Suprapubic skin (tissue), 4 donors: ENCODE measurements around the gene PARP8. TPM values are rescaled to one million over a fixed set of nuclear protein-coding genes. Genes with fewer than 3 reads are reported as not detected.

Experiments used
- DNase-seq, 2 donors: peaks; one replicate each; pipeline ENCODE4 v3.0.0-alpha.2; 2019; ENCODE audit warnings: low spot score in 2 of 2
- H3K27ac ChIP-seq: fragments of 200-600 bp; sonication (generic); one replicate; pipeline ENCODE4 v1.5.1; 2019
- H3K27me3 ChIP-seq: fragments of 200-600 bp; sonication (generic); one replicate; pipeline ENCODE4 v1.5.1; 2019
- H3K36me3 ChIP-seq: fragments of 200-600 bp; sonication (generic); one replicate; pipeline ENCODE4 v1.5.1; 2019
- H3K4me1 ChIP-seq: fragments of 200-600 bp; sonication (generic); one replicate; pipeline ENCODE4 v1.5.1; 2019
- H3K4me3 ChIP-seq: fragments of 200-600 bp; sonication (generic); one replicate; pipeline ENCODE4 v1.5.1; 2019; ENCODE audit warnings: mild to moderate bottlenecking
- H3K9me3 ChIP-seq: fragments of 200-600 bp; sonication (generic); one replicate; pipeline ENCODE4 v1.5.1; 2019
- EP300 ChIP-seq: sonication (generic); formaldehyde crosslinking; IDR thresholded peaks from one replicate; pipeline ENCODE4 v1.6.1; 2017; ENCODE audit warnings: antibody characterized with exemption
- POLR2A ChIP-seq, 2 donors: fragments of 450-650 bp; IDR thresholded peaks; one replicate each; pipeline ENCODE4 v1.6.1; 2017; ENCODE audit warnings: antibody characterized with exemption in 2 of 2, mild to moderate bottlenecking in 2 of 2, moderate library complexity in 2 of 2
- POLR2AphosphoS5 ChIP-seq, 3 donors: sonication (generic); formaldehyde crosslinking; IDR thresholded peaks; one replicate each; pipeline ENCODE4 v1.6.1; 2017; ENCODE audit warnings: antibody characterized with exemption in 3 of 3
- whole genome bisulfite sequencing: methylation state at CpG from one replicate; pipeline ENCODE4 v1.1.5; 2018; 5-methylcytosine and 5-hydroxymethylcytosine counted together
- total RNA-seq, 4 donors: library from RNA; depleted of rRNA; stranded (reverse); fragments of >200 nt; gene quantifications; one replicate each; pipeline ENCODE4 v1.1.0, GENCODE V29; 2016
- TF ChIP-seq, protein P1 (sequence below), 2 donors: fragments of 200-600 bp in 1 of 2; fragments of 450-650 bp in 1 of 2; sonication (generic) in 1 of 2; IDR thresholded peaks; one replicate each; pipeline ENCODE4 v1.5.1; 2016 to 2019; ENCODE audit warnings: antibody characterized with exemption in 2 of 2, mild to moderate bottlenecking in 1 of 2, moderate library complexity in 1 of 2

PARP8 gene
- total RNA-seq, 4 donors from 2014 or later: 9.7 to 18.0 (median 13.2) TPM

GRCh38 chr5:50726475-50727148 is 60.2 kb downstream of the PARP8 start:
- WGBS: 74% methylated on average over 3 of the region's 3 CpGs
- H3K4me3 ChIP-seq: no peak overlapping the region
- no peaks in the 10 kb centered on the region for H3K36me3 ChIP-seq
- DNase-seq: no peak
- H3K4me1 ChIP-seq: peaks cover 21% of the 10 kb centered on the region
- H3K27ac ChIP-seq: no peak overlapping the region
- TF ChIP-seq, protein P1, sequence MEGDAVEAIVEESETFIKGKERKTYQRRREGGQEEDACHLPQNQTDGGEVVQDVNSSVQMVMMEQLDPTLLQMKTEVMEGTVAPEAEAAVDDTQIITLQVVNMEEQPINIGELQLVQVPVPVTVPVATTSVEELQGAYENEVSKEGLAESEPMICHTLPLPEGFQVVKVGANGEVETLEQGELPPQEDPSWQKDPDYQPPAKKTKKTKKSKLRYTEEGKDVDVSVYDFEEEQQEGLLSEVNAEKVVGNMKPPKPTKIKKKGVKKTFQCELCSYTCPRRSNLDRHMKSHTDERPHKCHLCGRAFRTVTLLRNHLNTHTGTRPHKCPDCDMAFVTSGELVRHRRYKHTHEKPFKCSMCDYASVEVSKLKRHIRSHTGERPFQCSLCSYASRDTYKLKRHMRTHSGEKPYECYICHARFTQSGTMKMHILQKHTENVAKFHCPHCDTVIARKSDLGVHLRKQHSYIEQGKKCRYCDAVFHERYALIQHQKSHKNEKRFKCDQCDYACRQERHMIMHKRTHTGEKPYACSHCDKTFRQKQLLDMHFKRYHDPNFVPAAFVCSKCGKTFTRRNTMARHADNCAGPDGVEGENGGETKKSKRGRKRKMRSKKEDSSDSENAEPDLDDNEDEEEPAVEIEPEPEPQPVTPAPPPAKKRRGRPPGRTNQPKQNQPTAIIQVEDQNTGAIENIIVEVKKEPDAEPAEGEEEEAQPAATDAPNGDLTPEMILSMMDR (IDR thresholded peaks at IDR 0.05): no peak
- TF ChIP-seq EP300 (no peak), POLR2AphosphoS5 (IDR thresholded peaks at IDR 0.05) (no peak), POLR2A (IDR thresholded peaks at IDR 0.05) (no peak)
- no peaks in the 10 kb centered on the region for H3K9me3 ChIP-seq
- no peaks in the 10 kb centered on the region for H3K27me3 ChIP-seq

DNA sequence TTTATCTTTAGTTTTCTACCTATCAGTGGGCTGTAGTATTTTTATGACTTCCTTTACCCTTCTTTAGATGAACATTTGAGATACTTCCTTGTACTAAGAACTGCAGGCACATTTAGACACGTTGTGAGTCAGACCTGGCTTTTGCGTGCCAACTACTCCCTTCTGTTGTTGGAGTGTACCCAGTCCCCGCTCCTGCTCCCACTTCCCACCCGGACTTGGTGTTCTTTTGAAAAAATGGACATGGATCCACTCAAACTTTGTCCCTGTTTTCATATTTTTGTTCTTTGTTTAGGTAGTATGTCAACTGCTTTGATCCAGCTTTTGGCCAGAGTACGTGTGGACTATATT is 60.7 kb downstream of the PARP8 start:
- H3K4me3 ChIP-seq: no peak overlapping the region
- DNase-seq: no peak

DNA sequence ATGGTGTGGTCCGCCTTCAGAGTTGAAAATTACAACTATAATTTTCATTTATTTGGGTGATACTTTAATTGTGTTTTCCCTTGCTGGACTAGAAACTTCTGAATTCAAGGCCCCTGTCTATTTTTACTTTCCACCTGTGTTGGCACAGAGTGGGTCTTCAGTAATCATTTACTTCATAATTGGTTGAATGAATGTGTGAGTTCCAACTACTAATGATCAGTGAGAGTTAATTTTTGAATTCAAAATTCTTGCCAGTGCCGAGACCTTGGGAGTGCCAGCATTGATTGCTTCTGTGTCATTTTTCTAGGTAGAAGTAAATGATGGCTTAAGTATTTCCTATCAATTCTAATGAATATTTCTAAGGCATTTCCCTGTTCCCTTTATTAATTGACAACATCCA is 61.4 kb downstream of the PARP8 start:
- Histone ChIP-seq H3K27ac (no peak overlapping the region), H3K4me3 (no peak overlapping the region), H3K4me1 (peaks cover 21% of the 10 kb centered on the region), H3K36me3 (no peaks in the 10 kb centered on the region), H3K27me3 (no peaks in the 10 kb centered on the region), H3K9me3 (no peaks in the 10 kb centered on the region)
- TF ChIP-seq EP300 (no peak), POLR2A (IDR thresholded peaks at IDR 0.05) (no peak), POLR2AphosphoS5 (IDR thresholded peaks at IDR 0.05) (no peak)
- TF ChIP-seq, protein P1 (IDR thresholded peaks at IDR 0.05): no peak
- no peak for DNase-seq
- WGBS: 82% methylated on average over 2 of the region's 2 CpGs

More for the DNA sequence above, 60.7 kb downstream of the PARP8 start:
- 27% methylated on average over 5 of the region's 5 CpGs for WGBS
- H3K4me1 ChIP-seq: peaks cover 21% of the 10 kb centered on the region
- no peaks in the 10 kb centered on the region for H3K36me3 ChIP-seq
- TF ChIP-seq POLR2A (IDR thresholded peaks at IDR 0.05): no peak
- no peak for TF ChIP-seq EP300
- TF ChIP-seq POLR2AphosphoS5 (IDR thresholded peaks at IDR 0.05): no peak
- TF ChIP-seq, protein P1 (IDR thresholded peaks at IDR 0.05): no peak
- H3K27me3 ChIP-seq: no peaks in the 10 kb centered on the region
- no peaks in the 10 kb centered on the region for H3K9me3 ChIP-seq
- no peak overlapping the region for H3K27ac ChIP-seq

DNA sequence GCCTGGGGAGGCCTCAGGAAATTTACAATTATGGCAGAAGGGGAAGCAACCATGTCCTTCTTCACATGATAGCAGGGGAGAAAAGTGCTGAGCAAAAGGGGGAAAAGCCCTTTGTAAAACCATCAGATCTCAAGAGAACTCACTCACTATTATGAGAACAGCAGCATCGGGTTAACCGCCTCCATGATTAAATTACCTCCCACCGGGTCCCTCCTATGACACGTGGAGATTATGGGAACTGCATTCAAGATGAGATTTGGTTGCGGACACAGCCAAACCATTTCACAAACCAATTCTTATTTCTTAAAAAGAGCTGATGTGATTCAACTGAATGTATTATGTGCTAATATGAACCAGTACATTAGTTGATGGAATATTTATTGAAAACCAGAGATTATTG is 63.9 kb downstream of the PARP8 start:
- no peak for TF ChIP-seq POLR2AphosphoS5 (IDR thresholded peaks at IDR 0.05)
- TF ChIP-seq POLR2A (IDR thresholded peaks at IDR 0.05): no peak
- TF ChIP-seq, protein P1 (IDR thresholded peaks at IDR 0.05): no peak
- TF ChIP-seq EP300: no peak
- Histone ChIP-seq H3K27ac (no peak overlapping the region), H3K4me3 (no peak overlapping the region), H3K4me1 (peaks cover 21% of the 10 kb centered on the region), H3K36me3 (no peaks in the 10 kb centered on the region), H3K9me3 (no peaks in the 10 kb centered on the region), H3K27me3 (no peaks in the 10 kb centered on the region)
- WGBS: 79% methylated on average over 5 of the region's 5 CpGs
- no peak for DNase-seq

DNA sequence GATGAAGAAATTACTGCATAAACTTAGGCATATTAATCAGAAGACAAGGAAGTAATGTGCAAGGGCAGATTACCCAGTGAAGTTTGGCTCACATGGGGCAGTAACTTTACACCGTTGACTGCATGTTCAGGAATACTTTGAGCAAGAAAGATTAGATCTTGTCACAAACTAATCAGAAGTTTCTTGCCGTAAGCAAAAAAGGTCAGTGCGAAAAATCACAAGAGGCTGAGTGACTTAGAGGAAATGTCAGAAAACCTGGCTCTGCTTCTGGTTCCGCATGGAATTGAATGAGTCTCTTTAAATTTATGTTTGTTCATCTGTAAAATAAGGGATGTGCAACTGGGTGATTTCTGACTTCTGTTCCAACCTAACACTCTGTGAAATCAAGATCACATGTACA is 64.4 kb downstream of the PARP8 start:
- H3K9me3 ChIP-seq: no peaks in the 10 kb centered on the region
- no peak overlapping the region for H3K27ac ChIP-seq
- H3K4me3 ChIP-seq: no peak overlapping the region
- 38% methylated on average over 4 of the region's 4 CpGs for WGBS
- TF ChIP-seq POLR2AphosphoS5 (IDR thresholded peaks at IDR 0.05): no peak
- TF ChIP-seq, protein P1 (IDR thresholded peaks at IDR 0.05): no peak
- TF ChIP-seq EP300: no peak
- TF ChIP-seq POLR2A (IDR thresholded peaks at IDR 0.05): no peak
- peaks cover 21% of the 10 kb centered on the region for H3K4me1 ChIP-seq
- H3K36me3 ChIP-seq: no peaks in the 10 kb centered on the region
- DNase-seq: no peak
- H3K27me3 ChIP-seq: no peaks in the 10 kb centered on the region
